C4-2B (cell line): Measurements from ENCODE around the gene TRAP1.
"Not testable (repeated sequence)": the region's sequence is repeated elsewhere in the genome, so short reads cannot be mapped to it uniquely, and the experiment has no call there.

Experiments
- ZFX ChIP-seq: fragments of 450-650 bp; IDR thresholded peaks from 2 replicates; pipeline ENCODE4 v1.6.1; 2017
- TF ChIP-seq, protein P1 (sequence below): fragments of 450-650 bp; conservative IDR thresholded peaks from 2 replicates; pipeline ENCODE4 v1.5.1; 2017; ENCODE audit warnings: mild to moderate bottlenecking

DNA sequence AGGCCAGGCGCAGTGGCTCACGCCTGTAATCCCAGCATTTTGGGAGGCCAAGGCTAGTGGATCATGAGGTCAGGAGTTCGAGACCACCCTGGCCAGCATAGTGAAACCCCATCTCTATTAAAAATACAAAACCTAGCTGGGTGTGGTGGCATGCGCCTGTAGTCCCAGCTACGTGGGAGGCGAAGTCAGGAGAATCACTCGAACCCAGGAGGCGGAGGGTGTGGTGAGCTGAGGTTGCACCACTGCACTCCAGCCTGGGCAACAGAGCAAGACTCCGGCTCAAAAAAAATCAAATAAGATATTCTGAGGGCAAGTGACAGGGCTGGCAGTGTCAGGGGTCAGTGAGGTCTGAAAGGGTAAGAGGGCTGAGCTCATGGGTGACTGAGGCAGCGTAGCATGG lies 2.9 kb downstream of the TRAP1 start:
- TF ChIP-seq, protein P1, sequence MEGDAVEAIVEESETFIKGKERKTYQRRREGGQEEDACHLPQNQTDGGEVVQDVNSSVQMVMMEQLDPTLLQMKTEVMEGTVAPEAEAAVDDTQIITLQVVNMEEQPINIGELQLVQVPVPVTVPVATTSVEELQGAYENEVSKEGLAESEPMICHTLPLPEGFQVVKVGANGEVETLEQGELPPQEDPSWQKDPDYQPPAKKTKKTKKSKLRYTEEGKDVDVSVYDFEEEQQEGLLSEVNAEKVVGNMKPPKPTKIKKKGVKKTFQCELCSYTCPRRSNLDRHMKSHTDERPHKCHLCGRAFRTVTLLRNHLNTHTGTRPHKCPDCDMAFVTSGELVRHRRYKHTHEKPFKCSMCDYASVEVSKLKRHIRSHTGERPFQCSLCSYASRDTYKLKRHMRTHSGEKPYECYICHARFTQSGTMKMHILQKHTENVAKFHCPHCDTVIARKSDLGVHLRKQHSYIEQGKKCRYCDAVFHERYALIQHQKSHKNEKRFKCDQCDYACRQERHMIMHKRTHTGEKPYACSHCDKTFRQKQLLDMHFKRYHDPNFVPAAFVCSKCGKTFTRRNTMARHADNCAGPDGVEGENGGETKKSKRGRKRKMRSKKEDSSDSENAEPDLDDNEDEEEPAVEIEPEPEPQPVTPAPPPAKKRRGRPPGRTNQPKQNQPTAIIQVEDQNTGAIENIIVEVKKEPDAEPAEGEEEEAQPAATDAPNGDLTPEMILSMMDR = not testable (repeated sequence)
- not testable (repeated sequence) for TF ChIP-seq ZFX
